ACHN (cell line): Measurements from ENCODE around the gene WHRN.
A peak's percentile ranks its signal among the peaks of the same experiment; 100 is the strongest.

ENCODE experiments used
- DNase-seq: peaks from one replicate; pipeline ENCODE4 v3.0.0-alpha.2; 2015
- in situ Hi-C: cut with HindIII; loops from 2 replicates; pipeline ENCODE4 v1.10.0; 2017; ENCODE audit warnings: low sequenced_read_pairs, low pct_ligation_motif_present, low pct_unique_long_range_greater_than_20kb

WHRN gene

DNA sequence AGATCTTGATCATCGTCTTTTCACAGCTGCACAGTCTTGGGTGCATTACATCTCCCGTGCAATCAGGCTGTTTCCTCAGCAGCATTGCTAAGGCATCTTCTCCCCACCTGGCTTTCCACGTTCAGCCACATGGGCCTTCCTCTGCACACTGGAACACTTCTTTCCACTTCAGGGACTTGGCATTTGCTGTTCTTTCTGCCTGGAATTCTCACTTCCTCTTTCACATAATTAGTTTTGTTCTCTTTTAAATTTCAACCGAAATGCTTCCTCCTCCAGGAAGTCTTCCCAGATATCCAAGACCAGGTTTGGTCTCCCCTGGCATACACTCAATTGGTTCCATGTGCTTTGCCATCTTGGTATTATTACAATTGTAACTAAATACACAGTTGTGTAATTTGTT is 43.8 kb downstream of the WHRN start:
- no peak for DNase-seq
- in situ Hi-C loops, result no loop called here

GRCh38 chr9:114460513-114461199 is 44.6 kb downstream of the WHRN start:
- in situ Hi-C loops, result no loop called here
- no peak for DNase-seq

- no peak for DNase-seq
- in situ Hi-C loops, result no loop called here
Observed at GRCh38 chr9:114459464-114459863, 45.8 kb downstream of the WHRN start.

GRCh38 chr9:114456929-114457328 is 48.3 kb downstream of the WHRN start:
- no peak for DNase-seq
- in situ Hi-C loops, result no loop called here

DNA sequence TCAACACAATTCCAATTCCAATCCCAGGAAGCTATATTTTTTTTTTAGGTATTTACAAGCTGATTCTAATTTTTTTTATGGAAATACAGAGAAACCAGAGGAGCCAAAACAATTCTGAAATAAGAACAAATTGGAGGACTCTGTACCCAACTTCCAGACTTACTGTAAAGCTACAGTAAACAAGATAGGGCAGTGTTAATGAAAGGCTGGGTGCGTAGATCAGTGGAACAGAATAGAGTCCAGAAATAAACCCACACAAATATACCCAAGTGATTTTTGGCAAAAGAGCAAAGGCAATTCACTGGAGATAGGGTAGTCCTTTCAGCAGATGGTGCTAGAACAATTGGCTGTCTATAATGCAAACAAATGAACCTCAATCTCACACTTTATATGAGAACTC is 50.6 kb downstream of the WHRN start:
- DNase-seq, result no peak
- in situ Hi-C loops, result no loop called here

- no peak for DNase-seq
- in situ Hi-C loops, result no loop called here
Observed at GRCh38 chr9:114452219-114453165, 52.8 kb downstream of the WHRN start.

GRCh38 chr9:114451707-114452031 is 53.6 kb downstream of the WHRN start:
- in situ Hi-C loops, result no loop called here
- no peak for DNase-seq

- in situ Hi-C loops, result no loop called here
- no peak for DNase-seq
Observed at GRCh38 chr9:114450833-114451706, 54.2 kb downstream of the WHRN start.

DNA sequence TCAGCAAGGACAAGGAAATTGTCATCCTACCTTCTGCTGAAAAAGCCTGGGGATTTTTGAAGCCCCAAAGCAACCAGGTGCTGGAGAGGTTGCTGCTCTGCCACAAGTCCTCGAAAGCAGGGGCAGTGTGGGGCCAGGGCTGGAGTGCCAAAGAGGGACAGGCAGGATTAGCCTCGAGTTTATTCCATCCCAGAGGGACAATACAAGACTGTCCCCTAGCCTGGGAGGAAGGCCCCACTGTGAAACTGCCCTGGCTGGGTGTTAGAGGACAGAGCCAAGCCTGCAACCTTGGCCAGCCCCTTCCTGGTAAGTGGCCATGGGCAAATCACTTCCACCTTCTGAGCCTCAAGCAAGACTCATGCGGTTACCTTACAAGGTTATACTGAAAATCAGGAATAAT is 55.1 kb downstream of the WHRN start:
- in situ Hi-C loops, result no loop called here
- DNase-seq, result no peak

DNA sequence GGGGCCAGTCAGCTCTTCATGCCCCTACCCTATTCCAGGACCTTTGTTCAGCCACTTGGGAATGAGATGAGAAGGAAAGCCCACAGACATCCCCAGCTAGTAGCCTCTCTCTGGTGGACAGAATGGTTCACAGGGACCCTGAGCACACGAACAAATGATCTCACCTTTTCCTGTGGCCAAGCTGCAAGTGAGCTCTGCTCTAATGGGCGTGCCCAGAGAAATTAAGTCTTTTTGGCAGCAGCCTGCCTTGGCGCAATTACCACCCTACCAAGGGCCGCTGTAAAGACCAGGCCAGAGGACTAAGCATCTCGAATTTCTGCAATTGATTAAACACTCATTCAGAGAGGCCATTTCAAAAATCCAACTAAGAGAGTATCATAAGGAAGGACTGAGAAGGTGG is 56.0 kb downstream of the WHRN start:
- in situ Hi-C loops, result no loop called here
- DNase-seq, result no peak

DNA sequence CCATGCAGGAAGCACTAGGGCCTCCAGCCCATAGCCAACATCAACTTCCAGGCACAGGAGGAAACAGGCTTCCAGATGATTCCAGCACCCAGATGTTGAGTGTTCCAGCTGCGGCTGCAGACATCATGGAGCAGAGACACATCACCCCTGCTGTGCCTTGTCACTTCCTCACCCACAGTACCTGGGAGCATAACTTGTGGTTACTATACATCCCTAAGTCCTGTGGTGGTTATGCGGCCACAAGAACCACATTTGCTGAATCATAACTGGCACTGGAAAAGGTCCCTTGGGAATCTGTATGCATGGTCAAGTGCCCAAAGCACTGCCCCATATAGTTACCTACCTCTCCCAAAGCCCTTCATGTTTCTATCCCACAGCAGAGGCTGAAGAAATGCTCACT is 56.6 kb downstream of the WHRN start:
- DNase-seq, result peak; percentile 43
- in situ Hi-C loops, result no loop called here

GRCh38 chr9:114446672-114447450 is 58.4 kb downstream of the WHRN start:
- no peak for DNase-seq
- in situ Hi-C loops, result no loop called here

- in situ Hi-C loops, result no loop called here
- DNase-seq, result no peak
Observed at GRCh38 chr9:114446036-114446435, 59.2 kb downstream of the WHRN start.

- in situ Hi-C loops, result no loop called here
- no peak for DNase-seq
Observed at GRCh38 chr9:114445616-114446015, 59.7 kb downstream of the WHRN start.

DNA sequence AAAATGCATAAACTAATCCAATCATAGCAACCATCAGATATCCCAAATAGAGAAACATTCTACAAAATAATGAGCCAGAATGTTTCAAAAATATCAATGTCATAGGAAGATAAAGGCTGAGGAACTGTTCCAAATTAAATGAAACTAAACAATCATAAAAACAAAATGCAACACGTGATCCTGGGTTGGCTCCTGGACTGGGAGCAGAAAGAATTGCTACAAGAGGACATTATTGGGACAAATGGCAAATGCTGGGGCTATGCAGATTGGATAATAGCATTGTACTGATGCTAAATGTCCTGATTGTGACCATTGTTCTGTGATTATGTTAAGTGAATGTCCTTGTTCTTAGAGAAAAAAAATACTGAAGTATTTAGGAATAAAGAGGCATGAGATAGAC is 63.3 kb downstream of the WHRN start:
- in situ Hi-C loops, result no loop called here
- no peak for DNase-seq

DNA sequence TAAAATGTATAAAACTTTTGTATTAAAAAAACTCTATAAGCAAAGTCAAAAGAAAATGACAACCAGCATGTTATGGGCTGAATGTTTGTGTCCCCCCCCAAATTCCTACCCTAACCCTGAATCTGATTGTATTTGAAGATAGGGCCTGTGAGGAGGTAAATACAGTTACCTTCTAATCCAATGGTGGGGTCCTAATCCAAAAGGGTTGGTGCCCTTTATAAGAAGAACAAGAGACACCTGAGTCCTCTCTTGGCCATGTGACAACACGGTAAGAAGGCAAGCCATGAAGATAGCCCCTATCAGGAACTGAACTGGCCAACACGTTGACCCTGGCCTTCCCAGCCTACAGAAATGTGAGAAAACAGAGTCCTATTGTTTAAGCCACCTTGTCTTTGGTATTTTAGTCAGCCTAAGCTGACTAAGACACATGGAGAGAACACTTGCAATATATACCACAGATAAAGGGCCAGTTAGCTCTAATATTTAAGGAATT is 67.8 kb downstream of the WHRN start:
- in situ Hi-C loops, result no loop called here
- DNase-seq, result no peak

DNA sequence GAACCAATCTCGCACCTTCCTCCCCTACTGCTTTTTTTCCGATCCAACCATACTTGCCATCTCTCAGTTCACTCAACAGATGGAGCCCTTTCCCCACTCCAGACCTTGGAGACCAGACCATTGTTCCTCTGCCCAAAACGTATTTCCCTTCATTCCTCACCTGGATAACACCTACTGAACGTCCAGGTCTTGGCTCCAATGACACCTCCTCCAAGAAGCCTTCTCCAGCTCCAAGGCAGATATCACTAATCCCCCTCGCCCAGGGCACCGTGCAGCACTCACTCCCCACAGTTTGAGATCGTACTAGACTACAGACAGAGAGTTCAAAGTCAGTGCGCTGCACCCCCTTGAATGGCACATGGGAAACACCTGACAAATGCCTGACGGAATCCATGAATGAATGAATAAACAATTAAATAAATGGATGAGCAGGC is 70.4 kb downstream of the WHRN start:
- in situ Hi-C loops, result no loop called here
- DNase-seq, result peak; percentile 39

DNA sequence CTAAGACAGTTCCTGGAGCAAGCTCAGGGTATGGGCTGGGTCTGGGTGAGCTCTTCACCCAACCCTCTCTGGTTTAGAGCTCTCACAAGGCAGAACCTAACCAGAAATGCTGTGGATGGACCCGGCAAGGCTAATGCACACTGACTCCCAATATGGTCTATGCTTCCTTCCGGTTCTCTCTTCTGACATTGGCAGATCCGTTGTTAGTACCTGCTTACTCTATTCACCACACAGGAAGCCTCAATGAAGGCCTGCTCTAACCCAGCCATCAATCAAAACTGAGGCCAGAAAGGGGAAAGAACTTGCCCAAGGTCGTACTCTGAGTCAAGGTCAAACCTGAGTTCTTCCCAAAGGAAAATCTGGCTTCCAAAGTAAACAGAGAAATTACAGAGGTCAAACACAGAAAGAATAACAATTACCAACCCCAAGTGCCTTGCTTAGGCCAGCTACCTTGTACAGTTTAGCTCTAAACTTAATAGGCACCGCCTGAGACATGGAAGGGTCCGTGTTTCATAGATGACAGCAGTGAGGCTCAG is 71.5 kb downstream of the WHRN start:
- DNase-seq, result no peak
- in situ Hi-C loops, result no loop called here
